AG04449 (cell line): ENCODE data around the gene TCP11L1.
"Not testable (repeated sequence)": the region's sequence is repeated elsewhere in the genome, so short reads cannot be mapped to it uniquely, and the experiment has no call there.

Experiments
- CTCF ChIA-PET: fragments of 350-600 bp; formaldehyde crosslinking; extraction: SDS; loops from one replicate; lab custom pipeline; 2021; ENCODE audit warnings: antibody characterized with exemption; lab: Yijun Ruan, JAX
- POLR2A ChIA-PET: fragments of 400-600, 350-600 bp; formaldehyde crosslinking; extraction: SDS; loops from one replicate; lab custom pipeline; 2020; ENCODE audit warnings: antibody characterized with exemption, inconsistent platforms; lab: Yijun Ruan, JAX
- DNase-seq: peaks from one replicate; pipeline ENCODE4 v3.0.0-alpha.2; 2010; ENCODE audit warnings: low read depth, low spot score
- H3K4me3 ChIP-seq: 2 replicates; pipeline ENCODE4 v1.5.1; 2011; ENCODE audit warnings: low read depth, mild to moderate bottlenecking, control low read depth, low read length
- CTCF ChIP-seq: IDR thresholded peaks from one replicate; pipeline ENCODE4 v1.5.1; 2011; ENCODE audit warnings: mild to moderate bottlenecking, moderate library complexity, low read length, control low read depth, inconsistent platforms; ENCODE audit not compliant: insufficient read depth; ENCODE audit errors: missing control alignments

TCP11L1 gene

GRCh38 chr11:33027233-33027632 lies 12.1 kb upstream of the TCP11L1 start:
- TF ChIP-seq CTCF, result no peak
- DNase-seq, result no peak
- POLR2A ChIA-PET, result interaction anchor here (0.6 to 0.9 kb wide), 2 partner anchors 8 to 12 kb away, joined by 3 to 5 read pairs; partner anchors contain the start of gene DEPDC7
- H3K4me3 ChIP-seq, result no peak overlapping the region
- CTCF ChIA-PET, result interaction anchor here (1.6 to 1.8 kb wide), 2 partner anchors 11 to 38 kb away, joined by 5 to 7 read pairs; partner anchors contain the start of gene DEPDC7

GRCh38 chr11:33027846-33028536 lies 11.4 kb upstream of the TCP11L1 start:
- ChIA-PET POLR2A (no interaction called here), CTCF (interaction anchor here (0.8 to 1.8 kb wide), 4 partner anchors 10 to 68 kb away, joined by 3 to 7 read pairs (median 4); partner anchors contain the start of gene DEPDC7)
- no peak for DNase-seq
- TF ChIP-seq CTCF, result no peak
- H3K4me3 ChIP-seq, result no peak overlapping the region

GRCh38 chr11:33028537-33028914 lies 10.8 kb upstream of the TCP11L1 start:
- POLR2A ChIA-PET, result no interaction called here
- CTCF ChIA-PET, result interaction anchor here (0.8 to 1.8 kb wide), 5 partner anchors 9 to 69 kb away, joined by 3 to 7 read pairs (median 5); partner anchors contain the start of gene DEPDC7
- no peak for DNase-seq
- TF ChIP-seq CTCF, result no peak
- no peak overlapping the region for H3K4me3 ChIP-seq

GRCh38 chr11:33029218-33029617 lies 10.2 kb upstream of the TCP11L1 start:
- DNase-seq, H3K4me3 ChIP-seq: not testable (repeated sequence)
- ChIA-PET POLR2A (interaction anchor here (0.8 kb wide), 1 partner anchor 13 kb away, joined by 5 read pairs; the partner anchor contains the start of gene DEPDC7), CTCF (interaction anchor here (0.8 to 1.6 kb wide), 5 partner anchors 9 to 37 kb away, joined by 3 to 5 read pairs (median 3); no protein-coding TSS in a partner anchor)

- ChIA-PET CTCF (no interaction called here), POLR2A (no interaction called here)
- TF ChIP-seq CTCF, result no peak
- no peak overlapping the region for H3K4me3 ChIP-seq
- DNase-seq, result no peak
Measured at GRCh38 chr11:33033493-33033892, 5.9 kb upstream of the TCP11L1 start.

- ChIA-PET CTCF (no interaction called here), POLR2A (no interaction called here)
- TF ChIP-seq CTCF, result no peak
- no peak overlapping the region for H3K4me3 ChIP-seq
- no peak for DNase-seq
Measured at GRCh38 chr11:33035011-33035410, 4.4 kb upstream of the TCP11L1 start.
